Renal pelvis (tissue), 12 donors: ENCODE measurements around the gene SEMA6D. TPM values are rescaled to one million over a fixed set of nuclear protein-coding genes. Genes with fewer than 3 reads are reported as not detected.

ENCODE experiments used
- DNase-seq: peaks from one replicate; pipeline ENCODE4 v3.0.0-alpha.2; 2013
- long read RNA-seq, 16 experiments: transcript quantifications; one replicate each; lab custom pipeline, GENCODE V29; 2026
- polyA plus RNA-seq, 3 donors: library from polyadenylated mRNA; unstranded; fragments of 120-200 nt; gene quantifications; one replicate each; pipeline ENCODE4 v1.2.1, GENCODE V29; 2013; ENCODE audit not compliant: insufficient read length in 3 of 3

The SEMA6D gene
- 10 to 100 TPM; 28.0 to 37.1 (median 31.1) TPM for polyA plus RNA-seq
- long read RNA-seq, donor 1, partial matches to known transcripts: 0 of 1 reads
- long read RNA-seq, donor 1, other reads (novel, unspliced or antisense): 0 of 1 reads
- long read RNA-seq, donor 2, partial matches to known transcripts: 0 of 1 reads
- long read RNA-seq, donor 2, other reads (novel, unspliced or antisense): 0 of 1 reads
- long read RNA-seq, donor 3, full-length matches to known transcripts: 1 of 1 reads
- long read RNA-seq, donor 3, partial matches to known transcripts: 0 of 1 reads
- long read RNA-seq, donor 3, other reads (novel, unspliced or antisense): 0 of 1 reads
- long read RNA-seq, donor 4: 0 reads
- long read RNA-seq, donor 5, full-length matches to known transcripts: 3 of 3 reads
- long read RNA-seq, donor 5, partial matches to known transcripts: 0 of 3 reads
- long read RNA-seq, donor 5, other reads (novel, unspliced or antisense): 0 of 3 reads
- long read RNA-seq, donor 6, full-length matches to known transcripts: 1 of 6 reads
- long read RNA-seq, donor 6, partial matches to known transcripts: 5 of 6 reads
- long read RNA-seq, donor 6, other reads (novel, unspliced or antisense): 0 of 6 reads
- long read RNA-seq, donor 7, full-length matches to known transcripts: 2 of 2 reads
- long read RNA-seq, donor 7, partial matches to known transcripts: 0 of 2 reads
- long read RNA-seq, donor 7, other reads (novel, unspliced or antisense): 0 of 2 reads
- long read RNA-seq, donor 8: 0 reads
- long read RNA-seq, donor 9, full-length matches to known transcripts: 2 of 12 reads
- long read RNA-seq, donor 9, partial matches to known transcripts: 10 of 12 reads
- long read RNA-seq, donor 9, other reads (novel, unspliced or antisense): 0 of 12 reads
- long read RNA-seq, donor 10, full-length matches to known transcripts: 5 of 5 reads
- long read RNA-seq, donor 10, partial matches to known transcripts: 0 of 5 reads
- long read RNA-seq, donor 10, other reads (novel, unspliced or antisense): 0 of 5 reads
- long read RNA-seq, donor 11: 0 reads
- long read RNA-seq, donor 12, full-length matches to known transcripts: 3 of 3 reads
- long read RNA-seq, donor 12, partial matches to known transcripts: 0 of 3 reads
- long read RNA-seq, donor 12, other reads (novel, unspliced or antisense): 0 of 3 reads
- long read RNA-seq, donor 13, partial matches to known transcripts: 5 of 7 reads
- long read RNA-seq, donor 13, other reads (novel, unspliced or antisense): 0 of 7 reads
- long read RNA-seq, donor 14: 0 reads
- long read RNA-seq, donor 15: 0 reads
- long read RNA-seq, donor 16, partial matches to known transcripts: 0 of 1 reads
- long read RNA-seq, donor 16, other reads (novel, unspliced or antisense): 0 of 1 reads

- peak; percentile 88 for DNase-seq
Measured at GRCh38 chr15:47717036-47717612, at the start of gene SEMA6D. Gene SEMA6D (plus strand): TSS chr15:47717505. CDS start chr15:47759799, 42,294 bp downstream.

- DNase-seq: no peak
Measured at GRCh38 chr15:47669221-47669620, 48.1 kb upstream of the SEMA6D start.

- DNase-seq: no peak
Measured at GRCh38 chr15:47670365-47670764, 46.9 kb upstream of the SEMA6D start.

GRCh38 chr15:47673232-47673761, 44.0 kb upstream of the SEMA6D start:
- DNase-seq: no peak

GRCh38 chr15:47674586-47675232, 42.6 kb upstream of the SEMA6D start:
- no peak for DNase-seq

GRCh38 chr15:47675735-47676134, 41.6 kb upstream of the SEMA6D start:
- DNase-seq: no peak

- no peak for DNase-seq
Measured at GRCh38 chr15:47678040-47678439, 39.3 kb upstream of the SEMA6D start.

- DNase-seq: no peak
Measured at GRCh38 chr15:47682661-47683060, 34.6 kb upstream of the SEMA6D start.

GRCh38 chr15:47685141-47685870, 32.0 kb upstream of the SEMA6D start:
- DNase-seq: no peak

GRCh38 chr15:47688573-47689086, 28.7 kb upstream of the SEMA6D start:
- no peak for DNase-seq

GRCh38 chr15:47689660-47690059, 27.6 kb upstream of the SEMA6D start:
- no peak for DNase-seq

GRCh38 chr15:47691882-47692281, 25.4 kb upstream of the SEMA6D start:
- no peak for DNase-seq

- no peak for DNase-seq
Measured at GRCh38 chr15:47696351-47696750, 21.0 kb upstream of the SEMA6D start.

- no peak for DNase-seq
Measured at GRCh38 chr15:47705281-47705997, 11.9 kb upstream of the SEMA6D start.

- no peak for DNase-seq
Measured at GRCh38 chr15:47707391-47707790, 9.9 kb upstream of the SEMA6D start.

GRCh38 chr15:47708161-47708980, 8.9 kb upstream of the SEMA6D start:
- no peak for DNase-seq

GRCh38 chr15:47711655-47712054, 5.7 kb upstream of the SEMA6D start:
- DNase-seq: no peak

GRCh38 chr15:47715402-47715801, 1.9 kb upstream of the SEMA6D start:
- DNase-seq: no peak
